HG03039 (cell line): Measurements from ENCODE around the gene AJAP1.

Source experiments
- ATAC-seq: cut with Tn5 transposase; IDR thresholded peaks from one replicate; pipeline ENCODE4 v1.9.1; 2021; ENCODE audit warnings: mild to moderate bottlenecking, moderate library complexity; ENCODE audit not compliant: unreplicated experiment

Gene AJAP1

GRCh38 chr1:4801192-4801924 lies 146.9 kb downstream of the AJAP1 start:
- no peak for ATAC-seq

GRCh38 chr1:4802024-4802423 lies 147.6 kb downstream of the AJAP1 start:
- ATAC-seq, result no peak

GRCh38 chr1:4803335-4803734 lies 148.9 kb downstream of the AJAP1 start:
- no peak for ATAC-seq

GRCh38 chr1:4805987-4806386 lies 151.6 kb downstream of the AJAP1 start:
- no peak for ATAC-seq

- no peak for ATAC-seq
Observed at GRCh38 chr1:4820543-4820942, 166.1 kb downstream of the AJAP1 start.

- no peak for ATAC-seq
Observed at GRCh38 chr1:4825800-4826450, 171.5 kb downstream of the AJAP1 start.

GRCh38 chr1:4830707-4831106 lies 176.3 kb downstream of the AJAP1 start:
- no peak for ATAC-seq

- no peak for ATAC-seq
Observed at GRCh38 chr1:4836574-4836973, 182.2 kb downstream of the AJAP1 start.

- no peak for ATAC-seq
Observed at GRCh38 chr1:4837031-4837600, 182.7 kb downstream of the AJAP1 start.

- ATAC-seq, result no peak
Observed at GRCh38 chr1:4837752-4838151, 183.3 kb downstream of the AJAP1 start.

- ATAC-seq, result no peak
Observed at GRCh38 chr1:4838231-4838630, 183.8 kb downstream of the AJAP1 start.
